ENCODE results near the gene PHOX2A.

Gene PHOX2A

GRCh38 chr11:72235351-72236057 lies 8.5 kb downstream of the PHOX2A start:
- DNase-seq, result no peak

DNA sequence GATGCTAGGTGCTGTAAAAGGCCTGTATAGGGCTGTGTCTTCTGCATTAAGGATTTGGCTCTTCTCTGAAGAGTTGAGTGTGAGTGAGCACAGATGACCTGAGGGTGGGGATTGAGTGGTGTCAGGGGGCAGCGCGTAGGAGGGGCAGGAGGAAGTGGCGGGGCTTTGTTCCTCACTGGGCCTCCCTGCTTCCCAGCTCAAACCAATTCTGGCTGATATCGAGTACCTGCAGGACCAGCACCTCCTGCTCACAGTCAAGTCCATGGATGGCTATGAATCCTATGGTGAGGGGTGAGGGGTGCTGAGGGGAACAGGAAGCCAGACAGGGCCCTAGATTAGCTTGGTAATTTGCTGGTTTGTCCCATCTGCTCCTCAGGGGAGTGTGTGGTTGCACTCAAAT lies 9.1 kb downstream of the PHOX2A start:
- DNase-seq, result no peak

DNA sequence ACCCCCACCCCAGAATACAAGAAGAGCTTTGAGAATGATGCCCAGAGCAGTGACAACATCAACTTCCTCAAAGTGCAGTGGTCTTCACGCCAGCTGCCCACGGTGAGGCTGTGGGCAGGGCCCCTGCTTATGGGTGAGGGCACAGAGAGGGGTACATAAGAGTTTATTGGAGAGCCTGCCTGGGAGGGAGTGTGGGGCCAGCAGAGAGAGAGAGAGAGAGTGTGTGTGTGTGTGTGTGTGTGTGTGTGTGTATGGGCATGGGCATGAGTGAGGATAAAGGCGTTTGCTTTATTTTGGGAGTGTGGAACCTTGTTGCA lies 9.5 kb downstream of the PHOX2A start:
- no peak for DNase-seq

- DNase-seq, result no peak
Observed at GRCh38 chr11:72233773-72234513, 10.0 kb downstream of the PHOX2A start.

GRCh38 chr11:72233056-72233772 lies 10.8 kb downstream of the PHOX2A start:
- DNase-seq, result no peak

DNA sequence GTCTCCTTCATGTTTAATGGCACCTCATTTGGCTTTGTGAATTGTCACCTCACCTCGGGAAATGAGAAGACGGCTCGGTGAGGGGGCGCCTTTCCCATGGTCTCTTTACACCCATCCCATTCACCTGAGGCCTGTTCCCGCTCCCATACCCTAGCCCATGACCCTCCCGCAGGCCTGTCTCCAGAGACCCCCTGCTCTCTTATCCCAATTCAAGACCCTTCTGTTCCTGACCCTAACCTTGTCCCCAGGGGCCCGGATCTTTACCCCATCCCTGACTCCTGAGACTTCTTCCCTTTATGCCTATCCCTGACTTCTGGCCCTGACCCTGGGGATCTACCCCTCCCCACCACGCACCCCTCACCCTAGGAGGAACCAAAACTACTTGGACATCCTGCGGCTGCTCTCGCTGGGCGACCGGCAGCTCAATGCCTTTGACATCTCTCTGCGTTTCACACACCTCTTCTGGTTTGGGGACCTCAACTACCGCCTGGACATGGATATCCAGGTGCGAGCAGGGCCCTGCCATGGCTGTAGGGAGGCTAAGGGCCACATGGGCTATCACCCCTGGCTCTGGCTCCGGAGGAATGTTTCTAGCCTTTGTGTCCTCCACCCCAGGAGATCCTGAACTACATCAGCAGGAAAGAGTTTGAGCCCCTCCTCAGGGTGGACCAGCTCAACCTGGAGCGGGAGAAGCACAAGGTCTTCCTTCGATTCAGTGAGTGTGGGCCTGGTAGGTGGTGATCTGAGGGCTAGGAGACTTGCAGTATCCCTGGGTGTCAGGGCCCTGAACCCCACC lies 11.5 kb downstream of the PHOX2A start:
- no peak for DNase-seq

GRCh38 chr11:72231396-72232259 lies 12.3 kb downstream of the PHOX2A start:
- DNase-seq, result no peak

- DNase-seq, result no peak
Observed at GRCh38 chr11:72230764-72231365, 13.1 kb downstream of the PHOX2A start.

GRCh38 chr11:72229925-72230763 lies 13.8 kb downstream of the PHOX2A start:
- DNase-seq, result no peak

DNA sequence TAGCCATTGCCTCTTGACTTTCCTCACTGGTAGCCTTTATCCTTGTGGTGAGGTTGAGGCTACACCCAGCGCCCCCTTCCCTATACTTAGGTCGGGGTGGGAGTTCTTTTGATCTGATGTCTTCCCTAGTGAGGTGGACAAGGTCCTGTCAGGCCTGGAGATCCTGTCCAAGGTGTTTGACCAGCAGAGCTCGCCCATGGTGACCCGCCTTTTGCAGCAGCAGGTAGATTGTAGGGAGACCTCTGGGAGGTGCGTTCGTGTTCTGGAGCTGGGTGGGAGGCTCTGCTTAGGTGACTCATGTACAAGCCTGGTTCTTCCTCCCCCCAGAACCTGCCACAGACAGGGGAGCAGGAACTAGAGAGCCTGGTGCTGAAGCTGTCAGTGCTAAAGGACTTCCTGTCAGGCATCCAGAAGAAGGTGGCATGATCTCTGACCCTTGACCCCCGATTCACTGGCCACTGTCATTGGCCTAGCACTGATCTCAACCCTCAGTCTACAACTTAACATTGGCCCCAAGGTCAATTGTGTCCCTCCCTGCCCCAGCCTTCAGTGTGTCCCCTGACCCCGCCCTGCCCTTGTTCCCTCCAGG lies 14.5 kb downstream of the PHOX2A start:
- peak in 1 of 58 donors; percentile 14 for DNase-seq

DNA sequence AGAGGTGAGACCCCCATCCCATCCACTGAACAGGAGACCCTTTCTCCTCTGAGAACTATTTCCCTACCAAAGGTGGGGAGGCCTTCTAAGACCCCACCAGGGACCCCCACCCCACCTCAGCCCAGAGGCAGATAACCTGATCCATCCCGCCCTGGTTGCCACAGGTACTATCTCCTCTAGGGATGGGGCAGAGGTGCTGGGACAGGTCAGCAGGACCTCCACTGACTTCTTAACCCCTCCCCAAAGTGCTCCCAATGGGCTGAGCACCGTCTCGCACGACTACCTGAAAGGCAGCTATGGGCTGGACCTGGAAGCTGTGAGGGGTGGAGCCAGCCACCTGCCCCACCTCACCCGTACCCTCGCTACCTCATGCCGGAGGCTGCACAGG lies 15.1 kb downstream of the PHOX2A start:
- DNase-seq, result no peak

DNA sequence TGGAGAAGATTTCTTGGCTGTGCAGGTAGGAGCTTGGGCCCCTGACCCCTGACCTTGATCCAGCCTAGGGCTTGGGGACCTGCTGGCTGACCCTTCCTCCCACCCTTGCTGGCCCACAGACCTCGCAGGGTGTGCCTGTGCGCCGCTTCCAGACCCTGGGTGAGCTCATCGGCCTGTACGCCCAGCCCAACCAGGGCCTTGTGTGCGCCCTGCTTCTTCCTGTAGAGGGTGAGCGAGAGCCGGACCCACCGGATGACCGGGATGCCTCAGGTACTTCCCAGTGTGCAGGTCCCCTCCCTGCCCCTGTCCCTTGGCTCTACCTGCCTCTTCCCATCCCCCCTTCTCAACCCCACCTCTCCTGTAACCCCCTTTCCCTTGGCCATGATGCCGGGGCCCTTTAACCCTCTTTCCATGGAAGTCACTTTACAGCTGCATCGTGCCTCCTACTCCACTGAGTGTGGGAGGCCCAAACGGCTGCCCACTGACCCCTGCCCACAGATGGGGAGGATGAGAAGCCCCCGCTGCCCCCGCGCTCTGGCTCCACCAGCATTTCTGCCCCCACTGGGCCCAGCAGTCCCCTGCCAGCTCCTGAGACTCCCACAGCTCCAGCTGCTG lies 15.6 kb downstream of the PHOX2A start:
- DNase-seq, result no peak

- DNase-seq, result peak in 30 of 58 donors; percentile 17 to 64 (median 34)
Observed at GRCh38 chr11:72227316-72228228, 16.4 kb downstream of the PHOX2A start.

- DNase-seq, result no peak
Observed at GRCh38 chr11:72226701-72227100, 17.3 kb downstream of the PHOX2A start.

GRCh38 chr11:72225411-72225951 lies 18.5 kb downstream of the PHOX2A start:
- no peak for DNase-seq

- DNase-seq, result peak in 34 of 58 donors; percentile 9 to 65 (median 34)
Observed at GRCh38 chr11:72224564-72225410, 19.2 kb downstream of the PHOX2A start, which contains the start of gene INPPL1. Gene INPPL1 (plus strand): TSS chr11:72224767. CDS start chr11:72224985, 218 bp downstream.
